Measurements from ENCODE around the gene SUSD1. TPM values are rescaled to one million over a fixed set of nuclear protein-coding genes. Genes with fewer than 3 reads are reported as not detected.
A peak's percentile ranks its signal among the peaks of the same experiment; 100 is the strongest.

The SUSD1 gene
- total and polyA plus RNA-seq, 2 of the 13 experiments (the other 11 are each of a cell fraction or from before 2014, with no cell fraction given), result 25.9 to 32.3 TPM

GRCh38 chr9:112145886-112146285, 29.2 kb downstream of the SUSD1 start (continued):
- TF ChIP-seq PRDM15 (CRISPR knock-in tag; IDR thresholded peaks at IDR 0.05), result peak; percentile 75; the same call in 1 of the 2 replicates
- TF ChIP-seq SMC3 (IDR thresholded peaks at IDR 0.05; ENCODE audit: low read length), result no peak
- TF ChIP-seq MAFG (CRISPR knock-in tag; IDR thresholded peaks at IDR 0.05), result no peak
- TF ChIP-seq CEBPB (IDR thresholded peaks at IDR 0.05; ENCODE audit: borderline replicate concordance, low read depth, low read length), result no peak
- no peak for TF ChIP-seq KDM5B (CRISPR knock-in tag; IDR thresholded peaks at IDR 0.05; ENCODE audit: borderline replicate concordance)
- TF ChIP-seq AGO2 (optimal IDR thresholded peaks at IDR 0.05; ENCODE audit: low read depth, low read length), result no peak
- no peak for TF ChIP-seq SNAPC5 (CRISPR knock-in tag; IDR thresholded peaks at IDR 0.05; ENCODE audit: borderline replicate concordance)
- no peak for TF ChIP-seq ZMAT3 (CRISPR knock-in tag; conservative IDR thresholded peaks at IDR 0.05)
- TF ChIP-seq FOXA1 (IDR thresholded peaks at IDR 0.05), result no peak
- TF ChIP-seq FOXA1 (CRISPR knock-in tag; IDR thresholded peaks at IDR 0.05), result 0 out of 2 replicates have a peak, but pooled peaks have one; percentile 16

GRCh38 chr9:112144807-112145206, 30.3 kb downstream of the SUSD1 start:
- H3K4me1 ChIP-seq (ENCODE audit: insufficient read depth, low read length), result peaks cover 11% of the 10 kb centered on the region
- no peaks in the 10 kb centered on the region for H3K27me3 ChIP-seq (ENCODE audit: control insufficient read depth in 1 of 2, insufficient read depth in 2 of 2, low read length in 2 of 2)
- ATAC-seq, result no peak
- BruUV-seq (replicated peaks), result no TSS peak
- DNase-seq (ENCODE audit: low spot score), result no peak
- intact Hi-C loops (cut with micrococcal nuclease; ENCODE audit: unreplicated experiment) (no loop called here), in situ Hi-C loops (cut with HindIII; ENCODE audit: extremely low pct_ligation_motif_present, low pct_unique_long_range_greater_than_20kb) (no loop called here)
- H3K9me3 ChIP-seq (ENCODE audit: low read length), result no peaks in the 10 kb centered on the region
- POLR2A ChIA-PET, result no interaction called here
- H3K9ac ChIP-seq (ENCODE audit: insufficient read depth, low read depth, low read length), result no peak overlapping the region
- H3K27ac ChIP-seq (ENCODE audit: extremely low read length, insufficient read depth, low read length), result peak overlapping the region; percentile 56
- H3K4me3 ChIP-seq (replicated peaks in 1 of 3; ENCODE audit: insufficient read depth in 1 of 3, low read depth in 2 of 3, low read length in 3 of 3), result no peak overlapping the region
- CTCF ChIA-PET (ENCODE audit: low intra/inter-chr PET ratio, low total read pairs), result no interaction called here
- peaks cover 3 to 27% of the 10 kb centered on the region in 2 experiments for H3K36me3 ChIP-seq (replicated peaks in 1 of 2; ENCODE audit: control insufficient read depth in 1 of 2, insufficient read depth in 2 of 2, low read length in 2 of 2)
- no peak for FAIRE-seq
- no peak overlapping the region for H2AFZ ChIP-seq (ENCODE audit: low read length)
- no peak overlapping the region for H3K4me2 ChIP-seq (ENCODE audit: low read depth, low read length)
- H4K20me1 ChIP-seq (ENCODE audit: insufficient read depth, low read length), result no peaks in the 10 kb centered on the region
- H3K79me2 ChIP-seq (ENCODE audit: insufficient read depth, low read length), result no peaks in the 10 kb centered on the region
- WGBS (ENCODE audit: low lambda C conversion rate), result 100% methylated on average over 2 of the region's 2 CpGs
- TF ChIP-seq POLR2A (IDR thresholded peaks at IDR 0.05; ENCODE audit: insufficient read depth in 1 of 2, low read depth in 2 of 2, low read length in 2 of 2) (no peak), ZNF121 (CRISPR knock-in tag; IDR thresholded peaks at IDR 0.05) (peak; percentile 90), ZNF770 (CRISPR knock-in tag; IDR thresholded peaks at IDR 0.05) (peak; percentile 80), FOXC1 (CRISPR knock-in tag; IDR thresholded peaks at IDR 0.05; ENCODE audit: borderline replicate concordance) (no peak), TRAFD1 (CRISPR knock-in tag; IDR thresholded peaks at IDR 0.05; ENCODE audit: borderline replicate concordance) (no peak), ZNF235 (CRISPR knock-in tag; IDR thresholded peaks at IDR 0.05; ENCODE audit: borderline replicate concordance) (no peak), TP53 (CRISPR knock-in tag; conservative IDR thresholded peaks at IDR 0.05) (peak; percentile 99)

Measured in HepG2 (cell line).